ENCODE results near the gene PTPRF. TPM values are rescaled to one million over a fixed set of nuclear protein-coding genes. Genes with fewer than 3 reads are reported as not detected.

Gene PTPRF
- total RNA-seq, 2 experiments from 2014 or later = 3.8 to 4.5 TPM

DNA sequence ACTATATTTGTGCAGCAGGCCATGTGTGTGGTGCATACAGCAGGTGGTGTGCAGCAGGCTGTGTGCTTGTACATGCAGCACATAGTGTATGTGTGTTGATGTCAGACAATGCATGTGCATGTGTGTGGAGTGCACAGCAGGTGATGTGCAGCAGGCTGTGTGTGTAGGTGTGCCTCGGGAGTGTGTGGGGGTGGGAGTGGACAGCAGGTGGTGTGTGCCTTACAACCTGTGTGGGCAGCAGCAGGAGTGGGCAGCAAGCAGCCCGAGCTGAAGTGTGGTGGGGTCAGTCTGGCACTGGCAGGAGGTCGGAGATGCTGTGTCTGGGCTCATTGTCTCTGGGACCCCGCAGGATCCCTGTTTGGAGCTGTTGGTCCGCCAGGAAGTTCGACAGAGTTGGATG, 29.6 kb downstream of the PTPRF start:
- ATAC-seq = no peak
- DNase-seq = no peak
- TF ChIP-seq, protein P1, sequence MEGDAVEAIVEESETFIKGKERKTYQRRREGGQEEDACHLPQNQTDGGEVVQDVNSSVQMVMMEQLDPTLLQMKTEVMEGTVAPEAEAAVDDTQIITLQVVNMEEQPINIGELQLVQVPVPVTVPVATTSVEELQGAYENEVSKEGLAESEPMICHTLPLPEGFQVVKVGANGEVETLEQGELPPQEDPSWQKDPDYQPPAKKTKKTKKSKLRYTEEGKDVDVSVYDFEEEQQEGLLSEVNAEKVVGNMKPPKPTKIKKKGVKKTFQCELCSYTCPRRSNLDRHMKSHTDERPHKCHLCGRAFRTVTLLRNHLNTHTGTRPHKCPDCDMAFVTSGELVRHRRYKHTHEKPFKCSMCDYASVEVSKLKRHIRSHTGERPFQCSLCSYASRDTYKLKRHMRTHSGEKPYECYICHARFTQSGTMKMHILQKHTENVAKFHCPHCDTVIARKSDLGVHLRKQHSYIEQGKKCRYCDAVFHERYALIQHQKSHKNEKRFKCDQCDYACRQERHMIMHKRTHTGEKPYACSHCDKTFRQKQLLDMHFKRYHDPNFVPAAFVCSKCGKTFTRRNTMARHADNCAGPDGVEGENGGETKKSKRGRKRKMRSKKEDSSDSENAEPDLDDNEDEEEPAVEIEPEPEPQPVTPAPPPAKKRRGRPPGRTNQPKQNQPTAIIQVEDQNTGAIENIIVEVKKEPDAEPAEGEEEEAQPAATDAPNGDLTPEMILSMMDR (IDR thresholded peaks at IDR 0.05) = no peak
- H3K4me1 Mint-ChIP-seq (ENCODE audit: low read depth) = peaks cover 4% of the 10 kb centered on the region
- no peak overlapping the region for H3K27ac Mint-ChIP-seq
- intact Hi-C loops (cut with micrococcal nuclease) = no loop called here
- peaks cover 3% of the 10 kb centered on the region for H3K27me3 Mint-ChIP-seq
- ChIA-PET CTCF (no interaction called here), POLR2A (interaction anchor here (0.8 to 1.1 kb wide), 2 partner anchors 10 to 90 kb away, joined by 3 read pairs; partner anchors contain the start of gene KDM4A)
- no peak overlapping the region for H3K4me3 Mint-ChIP-seq
- H3K36me3 Mint-ChIP-seq (ENCODE audit: low read depth) = no peaks in the 10 kb centered on the region
- H3K9me3 Mint-ChIP-seq = no peaks in the 10 kb centered on the region

DNA sequence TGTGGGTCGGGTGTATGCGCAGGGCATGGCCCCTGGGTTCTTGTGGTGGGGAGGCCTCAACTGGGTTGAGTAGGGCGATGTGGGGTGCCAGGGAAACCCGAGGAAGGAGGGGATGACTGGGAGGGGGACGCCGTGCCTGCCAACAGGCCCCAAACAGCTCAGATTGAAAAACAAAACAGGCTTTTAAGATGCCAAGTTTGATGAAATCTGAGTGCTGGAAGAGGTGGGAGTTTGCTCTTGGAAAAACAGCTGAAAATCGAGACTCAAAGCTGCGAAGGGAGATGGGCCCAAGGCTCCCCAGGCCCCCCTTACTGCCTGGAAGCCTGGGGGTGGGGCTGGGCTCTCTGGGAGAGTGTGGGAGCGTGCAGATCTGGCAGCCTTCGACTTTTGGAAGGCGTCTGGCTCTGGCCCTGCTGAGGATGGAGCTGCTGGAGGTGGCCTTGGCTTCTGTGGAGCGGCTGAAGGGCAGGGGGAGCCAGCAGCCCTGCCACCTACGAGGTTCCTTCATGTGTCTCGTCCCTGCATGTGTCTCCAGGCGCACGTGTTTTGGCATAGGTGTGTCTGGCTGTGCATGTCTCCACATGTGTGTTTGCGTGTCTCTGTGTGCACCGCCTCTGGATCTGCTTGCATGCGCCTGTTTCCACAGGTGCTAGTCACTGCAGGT, 33.3 kb downstream of the PTPRF start:
- Mint-ChIP-seq H3K4me3 (no peak overlapping the region), H3K27me3 (peaks cover 12% of the 10 kb centered on the region), H3K27ac (no peak overlapping the region), H3K9me3 (no peaks in the 10 kb centered on the region), H3K36me3 (ENCODE audit: low read depth) (no peaks in the 10 kb centered on the region), H3K4me1 (ENCODE audit: low read depth) (peaks cover 12% of the 10 kb centered on the region)
- CTCF ChIA-PET = interaction anchor here (0.8 kb wide), 1 partner anchor 34 kb away, joined by 5 read pairs; no protein-coding TSS in a partner anchor
- intact Hi-C loops (cut with micrococcal nuclease) = no loop called here
- no peak for DNase-seq
- POLR2A ChIA-PET = no interaction called here
- TF ChIP-seq, protein P1 (IDR thresholded peaks at IDR 0.05) = no peak
- no peak for ATAC-seq

DNA sequence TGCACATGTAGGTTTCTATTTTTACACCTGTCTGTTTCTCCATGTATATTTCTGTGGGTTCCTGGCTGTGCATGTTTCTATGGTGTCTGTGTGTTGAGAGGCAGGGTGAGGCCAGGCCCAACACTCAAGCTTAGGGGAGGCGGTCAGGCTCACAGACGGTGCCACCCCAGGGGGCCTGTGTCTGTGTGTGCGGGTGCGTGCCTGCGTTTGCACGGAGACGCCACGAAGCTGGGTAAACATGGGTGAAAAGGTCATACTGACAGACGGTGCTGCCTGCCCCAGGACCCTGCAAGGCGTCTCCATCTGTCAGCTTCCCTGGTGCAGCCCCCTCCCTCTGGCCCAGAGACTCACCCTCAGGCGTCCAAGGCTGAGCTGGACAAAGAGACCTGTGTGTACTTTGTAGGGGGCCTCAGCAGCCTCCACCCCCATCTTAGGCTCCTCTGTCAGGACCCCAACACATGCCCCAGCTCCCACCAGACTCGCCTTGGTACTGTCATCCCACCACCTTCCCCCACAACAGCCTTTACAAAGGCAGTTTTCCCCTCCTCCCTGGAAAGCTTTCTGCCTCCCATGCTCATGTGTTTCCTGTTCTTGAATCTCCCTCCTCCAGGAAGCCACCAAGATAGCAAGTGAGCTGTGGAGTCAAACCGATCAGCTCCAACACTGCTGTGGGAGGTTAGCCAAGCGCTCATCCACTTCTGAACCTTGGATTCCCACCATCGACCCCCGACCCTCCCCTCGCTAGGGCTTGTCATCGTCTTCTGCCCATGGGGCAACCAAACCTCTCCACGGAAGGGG, 34.1 kb downstream of the PTPRF start:
- intact Hi-C loops (cut with micrococcal nuclease) = no loop called here
- POLR2A ChIA-PET = interaction anchor here (0.8 kb wide), 1 partner anchor 12 kb away, joined by 4 read pairs; no protein-coding TSS in a partner anchor
- Mint-ChIP-seq H3K36me3 (ENCODE audit: low read depth) (no peaks in the 10 kb centered on the region), H3K27ac (no peak overlapping the region), H3K27me3 (peaks cover 12% of the 10 kb centered on the region), H3K9me3 (no peaks in the 10 kb centered on the region), H3K4me1 (ENCODE audit: low read depth) (peaks cover 12% of the 10 kb centered on the region), H3K4me3 (peak overlapping the region; percentile 65)
- ATAC-seq (no peak), DNase-seq (no peak)
- TF ChIP-seq, protein P1 (IDR thresholded peaks at IDR 0.05) = no peak
- CTCF ChIA-PET = interaction anchor here (0.8 kb wide), 1 partner anchor 35 kb away, joined by 5 read pairs; no protein-coding TSS in a partner anchor

DNA sequence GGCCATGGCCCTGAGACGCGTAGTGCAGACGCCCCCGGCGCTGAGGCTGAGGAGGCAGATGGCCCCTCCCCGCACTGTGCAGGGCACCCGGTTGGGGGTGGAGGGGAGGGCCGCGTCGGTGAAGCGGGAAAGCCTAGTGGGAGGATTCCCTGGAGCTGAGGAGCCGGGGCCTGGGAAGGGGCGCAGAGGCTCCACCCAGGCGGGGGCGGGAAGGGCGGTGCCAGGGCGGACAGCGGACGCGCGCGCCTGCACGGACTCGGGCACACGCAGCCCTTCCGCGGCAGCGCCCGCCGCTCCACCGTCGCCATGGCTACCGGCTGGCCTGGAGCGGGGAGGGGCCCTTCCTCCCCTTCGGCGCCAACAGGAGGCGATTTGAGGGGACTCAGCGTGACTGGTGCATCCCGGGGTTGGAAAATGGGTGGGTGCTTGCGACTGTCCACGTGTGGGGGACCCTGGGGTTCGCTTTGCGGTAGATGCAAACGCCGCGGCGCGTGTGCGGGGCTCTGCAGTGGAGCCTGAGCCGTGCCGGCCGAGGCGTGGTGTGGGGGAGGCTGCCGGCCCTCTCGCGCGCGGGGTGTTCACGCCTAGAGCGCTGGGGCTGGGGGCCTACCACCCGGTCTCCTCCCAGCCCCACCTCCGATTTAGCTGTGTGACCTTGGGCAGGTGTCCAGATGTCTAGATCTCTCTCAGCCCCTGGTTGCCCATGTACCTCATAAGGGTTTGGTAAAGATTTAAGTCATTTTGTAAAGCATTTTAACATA, 35.1 kb downstream of the PTPRF start:
- peaks cover 12% of the 10 kb centered on the region for H3K4me1 Mint-ChIP-seq (ENCODE audit: low read depth)
- ChIA-PET POLR2A (interaction anchor here (0.9 kb wide), 1 partner anchor 16 kb away, joined by 4 read pairs; no protein-coding TSS in a partner anchor), CTCF (no interaction called here)
- no peak overlapping the region for H3K27ac Mint-ChIP-seq
- TF ChIP-seq, protein P1 (IDR thresholded peaks at IDR 0.05) = no peak
- intact Hi-C loops (cut with micrococcal nuclease) = no loop called here
- ATAC-seq (peak; percentile 93), DNase-seq (peak; percentile 69)
- H3K4me3 Mint-ChIP-seq = peak overlapping the region; percentile 65
- no peaks in the 10 kb centered on the region for H3K9me3 Mint-ChIP-seq
- H3K27me3 Mint-ChIP-seq = peaks cover 12% of the 10 kb centered on the region
- H3K36me3 Mint-ChIP-seq (ENCODE audit: low read depth) = no peaks in the 10 kb centered on the region
